Activated T-cell treated with anti-CD3 and anti-CD28 coated beads, Interleukin-2, amount 50 U/mL, for 72 hours (primary cell): ENCODE measurements around the gene FGD5. TPM values are rescaled to one million over a fixed set of nuclear protein-coding genes. Genes with fewer than 3 reads are reported as not detected.
A peak's percentile ranks its signal among the peaks of the same experiment; 100 is the strongest.

Experiments used
- ATAC-seq, 2 donors: fragments of 150-1000 bp; cut with Tn5 transposase; replicated peaks in 1 of 2; 2 replicates each; pipeline ENCODE4 v1.10.0; 2021; ENCODE audit warnings: moderate library complexity in 2 of 2, mild to moderate bottlenecking in 1 of 2
- DNase-seq, 2 donors: peaks; one replicate each; pipeline ENCODE4 v3.0.0; 2021 to 2022; ENCODE audit warnings: mixed read lengths in 1 of 2
- H3K27ac Mint-ChIP-seq: one replicate; pipeline ENCODE4 v1.8.0; 2022; ENCODE audit warnings: mild to moderate bottlenecking, moderate library complexity, mixed read lengths
- H3K27me3 Mint-ChIP-seq: one replicate; pipeline ENCODE4 v1.8.0; 2022; ENCODE audit warnings: low read depth, mixed read lengths
- H3K36me3 Mint-ChIP-seq, 2 donors: one replicate each; pipeline ENCODE4 v1.8.0; 2022; ENCODE audit warnings: mixed read lengths in 2 of 2, mild to moderate bottlenecking in 1 of 2; ENCODE audit not compliant: insufficient read depth in 2 of 2
- H3K4me1 Mint-ChIP-seq: one replicate; pipeline ENCODE4 v1.8.0; 2022; ENCODE audit warnings: low read depth, mixed read lengths
- H3K4me3 Mint-ChIP-seq, 2 donors: one replicate each; pipeline ENCODE4 v1.8.0; 2022; ENCODE audit warnings: mild to moderate bottlenecking in 2 of 2, mixed read lengths in 2 of 2, moderate library complexity in 2 of 2
- H3K9me3 Mint-ChIP-seq, 2 donors: one replicate each; pipeline ENCODE4 v1.8.0; 2022; ENCODE audit warnings: mixed read lengths in 2 of 2
- total RNA-seq, 2 donors: library from RNA; stranded (reverse); gene quantifications; one replicate each; pipeline ENCODE4 v1.2.3, GENCODE V29; 2022

FGD5 gene
- total RNA-seq, 2 donors from 2014 or later, result not detected

- Mint-ChIP-seq H3K4me1 (peaks cover 27% of the 10 kb centered on the region), H3K27ac (no peak overlapping the region), H3K27me3 (no peaks in the 10 kb centered on the region), H3K36me3 (no peaks in the 10 kb centered on the region), H3K4me3 (no peak overlapping the region), H3K9me3 (no peaks in the 10 kb centered on the region)
- ATAC-seq (no peak), DNase-seq (no peak)
Observed at GRCh38 chr3:14877469-14877868, 58.7 kb downstream of the FGD5 start.

DNA sequence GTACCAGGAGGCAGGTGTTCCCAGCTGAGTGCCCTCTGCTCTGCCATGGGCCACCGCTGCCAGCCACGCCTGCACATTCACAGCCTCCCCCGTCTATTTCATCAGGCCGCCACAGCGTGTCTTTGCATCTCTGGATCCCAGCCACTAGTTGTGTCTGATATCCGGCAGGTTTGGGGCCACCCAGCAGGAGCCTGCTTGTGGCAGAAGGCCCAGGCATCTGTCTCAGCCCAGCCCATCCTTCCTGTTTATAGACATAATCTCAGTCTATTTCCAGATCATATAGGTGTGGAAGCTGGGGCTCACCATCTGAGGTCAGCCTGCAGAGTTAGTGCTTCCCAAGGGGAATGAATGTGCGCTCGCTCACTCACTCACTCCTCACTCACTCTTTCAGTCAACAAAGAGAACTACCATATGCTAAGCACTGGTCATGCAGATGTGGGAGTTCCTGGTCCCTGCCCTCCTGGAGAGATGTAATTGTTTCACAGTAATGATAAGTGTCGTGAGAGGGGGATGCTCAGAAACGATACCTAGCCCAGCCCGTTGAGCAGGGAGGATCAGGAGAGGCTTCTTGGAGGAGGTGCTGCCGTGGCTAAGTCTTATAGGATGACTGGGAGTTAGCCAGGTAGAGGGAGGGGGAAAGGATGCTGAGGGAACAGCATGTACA lies 60.6 kb downstream of the FGD5 start:
- ATAC-seq (peak; percentile 52 to 64), DNase-seq (peak; percentile 18 to 24)
- Mint-ChIP-seq H3K36me3 (no peaks in the 10 kb centered on the region), H3K27me3 (no peaks in the 10 kb centered on the region), H3K27ac (no peak overlapping the region), H3K4me1 (peaks cover 43% of the 10 kb centered on the region), H3K9me3 (no peaks in the 10 kb centered on the region), H3K4me3 (peak overlapping the region in 1 of 2 donors; percentile 0)

- H3K27ac Mint-ChIP-seq, result no peak overlapping the region
- H3K27me3 Mint-ChIP-seq, result no peaks in the 10 kb centered on the region
- ATAC-seq (no peak), DNase-seq (no peak)
- H3K36me3 Mint-ChIP-seq, result no peaks in the 10 kb centered on the region
- no peaks in the 10 kb centered on the region for H3K9me3 Mint-ChIP-seq
- H3K4me1 Mint-ChIP-seq, result peaks cover 54% of the 10 kb centered on the region
- H3K4me3 Mint-ChIP-seq, result peak overlapping the region in 1 of 2 donors; percentile 16
Observed at GRCh38 chr3:14880447-14881106, 61.8 kb downstream of the FGD5 start.

DNA sequence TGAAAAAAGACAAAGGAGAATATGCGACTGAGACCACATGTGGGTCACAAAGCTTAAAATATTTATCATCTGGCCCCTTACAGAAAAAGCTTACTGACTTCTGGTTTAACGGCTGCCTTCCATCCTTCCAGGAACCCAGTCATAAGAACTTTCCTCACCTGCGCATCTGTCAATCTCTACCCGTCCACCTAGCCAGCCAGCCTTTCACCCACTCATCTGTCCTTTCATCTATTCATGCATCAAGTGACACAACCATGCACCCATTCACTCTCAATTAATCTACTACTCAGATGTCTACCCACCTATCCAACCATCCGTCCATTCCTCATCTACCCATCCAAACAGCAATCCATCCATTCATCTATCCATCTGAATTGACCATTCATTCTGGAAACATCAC lies 64.5 kb downstream of the FGD5 start:
- ATAC-seq (no peak), DNase-seq (no peak)
- no peaks in the 10 kb centered on the region for H3K36me3 Mint-ChIP-seq
- H3K4me3 Mint-ChIP-seq, result no peak overlapping the region
- H3K4me1 Mint-ChIP-seq, result peaks cover 60% of the 10 kb centered on the region
- H3K9me3 Mint-ChIP-seq, result no peaks in the 10 kb centered on the region
- no peak overlapping the region for H3K27ac Mint-ChIP-seq
- no peaks in the 10 kb centered on the region for H3K27me3 Mint-ChIP-seq

- H3K9me3 Mint-ChIP-seq, result no peaks in the 10 kb centered on the region
- DNase-seq (peak; percentile 15 to 22), ATAC-seq (peak; percentile 35 to 43)
- H3K27ac Mint-ChIP-seq, result no peak overlapping the region
- peak overlapping the region; percentile 29 to 35 for H3K4me3 Mint-ChIP-seq
- H3K27me3 Mint-ChIP-seq, result no peaks in the 10 kb centered on the region
- no peaks in the 10 kb centered on the region for H3K36me3 Mint-ChIP-seq
- H3K4me1 Mint-ChIP-seq, result peaks cover 53% of the 10 kb centered on the region
Observed at GRCh38 chr3:14884665-14885064, 65.9 kb downstream of the FGD5 start.

- H3K27me3 Mint-ChIP-seq, result no peaks in the 10 kb centered on the region
- no peaks in the 10 kb centered on the region for H3K36me3 Mint-ChIP-seq
- H3K27ac Mint-ChIP-seq, result no peak overlapping the region
- H3K4me1 Mint-ChIP-seq, result peaks cover 52% of the 10 kb centered on the region
- H3K4me3 Mint-ChIP-seq, result peak overlapping the region; percentile 29 to 35
- no peaks in the 10 kb centered on the region for H3K9me3 Mint-ChIP-seq
- peak; percentile 26 to 30 for ATAC-seq
- DNase-seq, result peak; percentile 19 to 38
Observed at GRCh38 chr3:14885307-14885706, 66.5 kb downstream of the FGD5 start.

- Mint-ChIP-seq H3K27me3 (no peaks in the 10 kb centered on the region), H3K27ac (no peak overlapping the region), H3K4me3 (no peak overlapping the region), H3K9me3 (no peaks in the 10 kb centered on the region), H3K36me3 (no peaks in the 10 kb centered on the region), H3K4me1 (peaks cover 46% of the 10 kb centered on the region)
- ATAC-seq, result no peak
- DNase-seq, result no peak
Observed at GRCh38 chr3:14886101-14886500, 67.3 kb downstream of the FGD5 start.

DNA sequence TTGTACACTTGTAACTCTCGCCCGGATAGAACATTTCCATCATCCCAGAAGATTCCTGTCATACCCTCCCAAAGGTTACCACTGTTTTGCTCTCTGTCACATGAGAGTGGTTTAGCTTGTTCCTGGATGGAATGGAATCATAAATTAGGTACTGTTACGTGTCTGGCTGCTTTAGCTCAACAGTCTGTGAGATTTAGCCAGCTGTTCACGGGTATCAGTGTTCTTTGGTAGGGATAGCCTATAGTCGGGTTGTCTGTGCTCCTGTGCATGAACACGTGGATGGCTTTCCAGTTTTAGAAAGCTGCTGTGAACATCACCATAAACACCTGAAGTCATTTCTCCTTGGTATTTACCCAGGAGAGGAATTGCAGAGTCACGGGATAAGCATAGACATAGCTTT lies 70.4 kb downstream of the FGD5 start:
- no peak for ATAC-seq
- Mint-ChIP-seq H3K4me3 (no peak overlapping the region), H3K27ac (no peak overlapping the region), H3K27me3 (no peaks in the 10 kb centered on the region), H3K9me3 (no peaks in the 10 kb centered on the region), H3K4me1 (peaks cover 19% of the 10 kb centered on the region), H3K36me3 (no peaks in the 10 kb centered on the region)
- DNase-seq, result no peak

- H3K9me3 Mint-ChIP-seq, result no peaks in the 10 kb centered on the region
- no peak overlapping the region for H3K27ac Mint-ChIP-seq
- no peaks in the 10 kb centered on the region for H3K36me3 Mint-ChIP-seq
- DNase-seq (no peak), ATAC-seq (no peak)
- H3K27me3 Mint-ChIP-seq, result no peaks in the 10 kb centered on the region
- H3K4me3 Mint-ChIP-seq, result no peak overlapping the region
- peaks cover 12% of the 10 kb centered on the region for H3K4me1 Mint-ChIP-seq
Observed at GRCh38 chr3:14889943-14890342, 71.2 kb downstream of the FGD5 start.

GRCh38 chr3:14890476-14890875 lies 71.7 kb downstream of the FGD5 start:
- ATAC-seq, result peak in 1 of 2 donors; percentile 59

DNA sequence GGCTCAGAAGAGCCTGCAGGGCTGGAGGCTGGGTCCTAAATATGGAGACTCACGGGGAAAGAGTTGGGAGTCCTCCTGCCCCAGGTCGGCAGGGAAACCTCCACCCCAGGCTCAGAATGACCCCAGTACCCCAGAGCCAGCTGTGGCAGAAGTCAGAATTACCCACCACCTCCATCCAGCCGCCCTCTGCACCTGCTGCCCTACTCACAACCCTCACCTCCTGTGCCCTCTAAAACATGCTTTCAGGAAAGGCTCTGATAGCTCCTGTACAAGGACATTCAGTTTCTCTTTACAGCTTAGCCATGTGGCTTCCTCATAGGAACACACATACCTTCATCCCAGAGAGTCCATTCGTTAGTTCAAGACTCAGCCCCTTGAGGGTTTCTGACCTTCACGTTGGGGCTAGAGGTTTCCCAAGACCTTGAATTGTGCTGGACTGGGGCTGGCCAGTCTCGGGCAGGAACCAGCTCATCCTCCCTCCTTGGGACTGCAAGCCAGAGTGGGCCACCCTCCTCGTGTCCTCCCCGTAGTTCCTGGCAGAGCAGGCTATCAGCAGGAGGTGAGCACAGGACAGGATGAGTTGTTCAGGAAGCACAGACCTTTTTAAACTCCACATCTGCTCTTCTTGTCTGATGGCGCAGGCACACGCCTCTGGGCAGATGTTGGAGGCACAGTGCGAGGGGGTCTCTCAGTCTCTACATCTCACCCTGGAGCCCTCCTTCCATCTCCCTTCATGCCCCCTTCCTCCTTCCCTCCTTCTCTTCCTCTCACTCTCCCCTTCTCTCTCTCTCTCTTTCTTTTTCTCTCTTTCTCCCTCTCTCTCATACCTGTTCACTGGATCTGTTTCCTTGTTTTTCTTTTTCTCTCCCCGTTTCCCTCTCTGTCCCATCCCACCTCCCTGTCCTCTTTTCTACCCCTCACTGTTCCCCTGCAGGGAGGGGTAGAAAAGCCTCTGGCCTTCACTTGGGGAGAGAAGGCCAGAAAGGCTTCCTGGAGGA lies 72.7 kb downstream of the FGD5 start:
- Mint-ChIP-seq H3K4me1 (no peaks in the 10 kb centered on the region), H3K4me3 (no peak overlapping the region), H3K9me3 (no peaks in the 10 kb centered on the region), H3K27ac (no peak overlapping the region), H3K27me3 (no peaks in the 10 kb centered on the region), H3K36me3 (no peaks in the 10 kb centered on the region)
- DNase-seq (no peak), ATAC-seq (no peak)

More at GRCh38 chr3:14890476-14890875, 71.7 kb downstream of the FGD5 start:
- H3K27ac Mint-ChIP-seq, result no peak overlapping the region
- DNase-seq, result no peak
- H3K4me3 Mint-ChIP-seq, result no peak overlapping the region
- no peaks in the 10 kb centered on the region for H3K9me3 Mint-ChIP-seq
- no peaks in the 10 kb centered on the region for H3K27me3 Mint-ChIP-seq
- peaks cover 7% of the 10 kb centered on the region for H3K4me1 Mint-ChIP-seq
- H3K36me3 Mint-ChIP-seq, result no peaks in the 10 kb centered on the region

DNA sequence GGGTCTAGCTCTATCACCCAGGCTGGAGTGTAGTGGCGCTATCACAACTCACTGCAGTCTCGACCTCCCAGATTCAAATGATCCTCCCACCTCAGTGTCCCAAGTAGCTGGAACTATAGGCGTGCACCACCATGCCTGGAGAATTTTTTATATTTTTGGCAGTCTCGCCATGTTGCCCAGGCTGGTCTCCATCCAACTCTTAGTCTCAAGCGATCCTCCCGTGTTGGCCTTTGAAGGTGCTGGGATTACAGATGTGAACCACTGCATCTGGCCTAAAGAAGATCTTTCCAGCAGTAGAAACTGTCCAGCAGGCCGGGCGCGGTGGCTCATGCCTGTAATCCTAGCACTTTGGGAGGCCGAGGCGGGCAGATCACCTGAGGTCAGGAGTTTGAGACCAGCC lies 73.5 kb downstream of the FGD5 start:
- Mint-ChIP-seq H3K27me3 (no peaks in the 10 kb centered on the region), H3K27ac (no peak overlapping the region), H3K4me3 (no peak overlapping the region), H3K9me3 (no peaks in the 10 kb centered on the region), H3K36me3 (no peaks in the 10 kb centered on the region), H3K4me1 (no peaks in the 10 kb centered on the region)
- no peak for ATAC-seq
- no peak for DNase-seq

- Mint-ChIP-seq H3K4me1 (no peaks in the 10 kb centered on the region), H3K27me3 (no peaks in the 10 kb centered on the region), H3K27ac (no peak overlapping the region), H3K36me3 (no peaks in the 10 kb centered on the region), H3K4me3 (no peak overlapping the region), H3K9me3 (no peaks in the 10 kb centered on the region)
- ATAC-seq, result no peak
- no peak for DNase-seq
Observed at GRCh38 chr3:14894085-14894484, 75.3 kb downstream of the FGD5 start.
